Panc1 (cell line): Measurements from ENCODE around the gene BMP7. TPM values are rescaled to one million over a fixed set of nuclear protein-coding genes. Genes with fewer than 3 reads are reported as not detected.

Experiments
- ATAC-seq: fragments of 200-7000 bp; cut with Tn5 transposase; 2 replicates; pipeline ENCODE4 v1.9.1; 2020; ENCODE audit warnings: mild to moderate bottlenecking, moderate library complexity
- BruUV-seq: library from RNA; stranded (reverse); fragments of 400-500 nt; replicated peaks from 2 replicates; lab custom pipeline; 2021; lab: Mats Ljungman, UMichigan
- CTCF ChIA-PET: fragments of 300-600 bp; sonication (Branson Sonifier 250); formaldehyde crosslinking; loops from one replicate; lab custom pipeline; 2022; ENCODE audit warnings: antibody characterized with exemption; lab: Charles Lee
- POLR2A ChIA-PET: fragments of 300-600 bp; sonication (Branson Sonifier 250); formaldehyde crosslinking; loops from one replicate; lab custom pipeline; 2022; ENCODE audit warnings: antibody characterized with exemption; lab: Charles Lee
- DNase-seq: peaks from one replicate; pipeline ENCODE4 v3.0.0-alpha.2; 2010; ENCODE audit warnings: low read depth, low spot score
- H3K27ac ChIP-seq: 2 replicates; pipeline ENCODE4 v1.5.1; 2011; ENCODE audit warnings: mild to moderate bottlenecking, low read length, inconsistent platforms
- H3K27me3 ChIP-seq: fragments of 200-500 bp; sonication (Bioruptor generic); 2 replicates; pipeline ENCODE4 v1.6.0; 2014; ENCODE audit warnings: low read length, inconsistent platforms; ENCODE audit not compliant: control insufficient read depth, insufficient read depth
- H3K36me3 ChIP-seq: fragments of 200-500 bp; sonication (Bioruptor generic); 2 replicates; pipeline ENCODE4 v1.5.1; 2014; ENCODE audit warnings: inconsistent platforms, mild to moderate bottlenecking, low read length, moderate library complexity; ENCODE audit not compliant: control insufficient read depth, insufficient read depth
- H3K4me1 ChIP-seq: 2 replicates; pipeline ENCODE4 v1.5.1; 2011; ENCODE audit warnings: inconsistent platforms, mild to moderate bottlenecking, low read length, moderate library complexity; ENCODE audit not compliant: control insufficient read depth, insufficient read depth
- H3K4me3 ChIP-seq, 2 experiments: 2 replicates each; pipeline ENCODE4 v1.5.1; 2011 to 2012; ENCODE audit warnings: low read depth in 2 of 2, low read length in 2 of 2, mild to moderate bottlenecking in 2 of 2, inconsistent platforms in 1 of 2, moderate library complexity in 1 of 2
- H3K9me3 ChIP-seq: fragments of 200-500 bp; sonication (Bioruptor generic); 2 replicates; pipeline ENCODE4 v1.5.1; 2014; ENCODE audit warnings: low read depth, mild to moderate bottlenecking, inconsistent platforms, low read length, moderate library complexity; ENCODE audit not compliant: control insufficient read depth, insufficient read depth
- POLR2AphosphoS5 ChIP-seq: IDR thresholded peaks from 2 replicates; pipeline ENCODE4 v1.6.1; 2012; ENCODE audit warnings: mild to moderate bottlenecking, low read depth, low read length, moderate library complexity
- REST ChIP-seq, 2 experiments: IDR thresholded peaks; 2 replicates each; pipeline ENCODE4 v1.6.1; 2011 to 2012; ENCODE audit warnings: low read depth in 2 of 2, control low read depth in 1 of 2, low read length in 1 of 2, mild to moderate bottlenecking in 1 of 2, moderate library complexity in 1 of 2; ENCODE audit not compliant: insufficient read depth in 1 of 2
- SIN3A ChIP-seq: IDR thresholded peaks from 2 replicates; pipeline ENCODE4 v1.6.1; 2012; ENCODE audit warnings: low read depth, mild to moderate bottlenecking, low read length, moderate library complexity, borderline replicate concordance; ENCODE audit not compliant: insufficient read depth
- TCF7L2 ChIP-seq: IDR thresholded peaks from 2 replicates; pipeline ENCODE4 v1.6.1; 2011; ENCODE audit warnings: mild to moderate bottlenecking, low read depth, low read length, inconsistent platforms
- in situ Hi-C: cut with HindIII; loops from 2 replicates; pipeline ENCODE4 v1.10.0; 2016; ENCODE audit warnings: low sequenced_read_pairs, low pct_unique_long_range_greater_than_20kb
- intact Hi-C: fragments of 100-400 bp; cut with micrococcal nuclease; formaldehyde crosslinking; loops from one replicate; pipeline ENCODE4 v1.10.0; 2022; ENCODE audit not compliant: unreplicated experiment
- total RNA-seq: library from RNA; stranded (reverse); gene quantifications from one replicate; pipeline ENCODE4 v1.2.1, GENCODE V29; 2021; ENCODE audit not compliant: unreplicated experiment
- TF ChIP-seq, protein P1 (sequence below): fragments of 450-650 bp; IDR thresholded peaks from 2 replicates; pipeline ENCODE4 v1.5.1; 2017; ENCODE audit warnings: mild to moderate bottlenecking

The BMP7 gene
- total RNA-seq, 1 experiment from 2014 or later: 11.5 TPM

GRCh38 chr20:57242414-57242813, 24.0 kb downstream of the BMP7 start:
- Histone ChIP-seq H3K4me3 (no peak overlapping the region), H3K4me1 (no peaks in the 10 kb centered on the region), H3K9me3 (no peaks in the 10 kb centered on the region), H3K27ac (no peak overlapping the region), H3K36me3 (no peaks in the 10 kb centered on the region), H3K27me3 (no peaks in the 10 kb centered on the region)
- intact Hi-C loops (no loop called here), in situ Hi-C loops (no loop called here)
- BruUV-seq: no TSS peak
- ATAC-seq: no peak
- TF ChIP-seq SIN3A: no peak
- TF ChIP-seq POLR2AphosphoS5: no peak
- TF ChIP-seq, protein P1, sequence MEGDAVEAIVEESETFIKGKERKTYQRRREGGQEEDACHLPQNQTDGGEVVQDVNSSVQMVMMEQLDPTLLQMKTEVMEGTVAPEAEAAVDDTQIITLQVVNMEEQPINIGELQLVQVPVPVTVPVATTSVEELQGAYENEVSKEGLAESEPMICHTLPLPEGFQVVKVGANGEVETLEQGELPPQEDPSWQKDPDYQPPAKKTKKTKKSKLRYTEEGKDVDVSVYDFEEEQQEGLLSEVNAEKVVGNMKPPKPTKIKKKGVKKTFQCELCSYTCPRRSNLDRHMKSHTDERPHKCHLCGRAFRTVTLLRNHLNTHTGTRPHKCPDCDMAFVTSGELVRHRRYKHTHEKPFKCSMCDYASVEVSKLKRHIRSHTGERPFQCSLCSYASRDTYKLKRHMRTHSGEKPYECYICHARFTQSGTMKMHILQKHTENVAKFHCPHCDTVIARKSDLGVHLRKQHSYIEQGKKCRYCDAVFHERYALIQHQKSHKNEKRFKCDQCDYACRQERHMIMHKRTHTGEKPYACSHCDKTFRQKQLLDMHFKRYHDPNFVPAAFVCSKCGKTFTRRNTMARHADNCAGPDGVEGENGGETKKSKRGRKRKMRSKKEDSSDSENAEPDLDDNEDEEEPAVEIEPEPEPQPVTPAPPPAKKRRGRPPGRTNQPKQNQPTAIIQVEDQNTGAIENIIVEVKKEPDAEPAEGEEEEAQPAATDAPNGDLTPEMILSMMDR: no peak
- TF ChIP-seq REST (IDR thresholded peaks at IDR 0.05; ENCODE audit: insufficient read depth in 1 of 2, low read depth in 2 of 2, low read length in 1 of 2): no peak
- no peak for TF ChIP-seq TCF7L2
- ChIA-PET CTCF (no interaction called here), POLR2A (no interaction called here)
- no peak for DNase-seq

GRCh38 chr20:57241363-57241991, 25.0 kb downstream of the BMP7 start:
- H3K9me3 ChIP-seq: no peaks in the 10 kb centered on the region
- ATAC-seq: no peak
- BruUV-seq: no TSS peak
- in situ Hi-C loops: no loop called here
- TF ChIP-seq, protein P1: no peak
- no peak for TF ChIP-seq POLR2AphosphoS5
- TF ChIP-seq SIN3A: no peak
- TF ChIP-seq TCF7L2: no peak
- no peak for TF ChIP-seq REST (IDR thresholded peaks at IDR 0.05; ENCODE audit: insufficient read depth in 1 of 2, low read depth in 2 of 2, low read length in 1 of 2)
- no peak overlapping the region for H3K4me3 ChIP-seq
- no peak overlapping the region for H3K27ac ChIP-seq
- H3K27me3 ChIP-seq: no peaks in the 10 kb centered on the region
- no peaks in the 10 kb centered on the region for H3K36me3 ChIP-seq
- DNase-seq: no peak
- ChIA-PET POLR2A (no interaction called here), CTCF (no interaction called here)
- H3K4me1 ChIP-seq: no peaks in the 10 kb centered on the region
- intact Hi-C loops: no loop called here
